Psoas muscle (tissue), 8 donors: Measurements from ENCODE around the gene RUVBL1. TPM values are rescaled to one million over a fixed set of nuclear protein-coding genes. Genes with fewer than 3 reads are reported as not detected.

ENCODE experiments used
- ATAC-seq, 4 donors: fragments of 200-7000 bp; cut with Tn5 transposase; one replicate each; pipeline ENCODE4 v1.9.1; 2020; ENCODE audit warnings: moderate library complexity in 3 of 4, mild to moderate bottlenecking in 2 of 4
- DNase-seq, 2 donors: peaks; one replicate each; pipeline ENCODE4 v3.0.0-alpha.2; 2020
- H3K27ac ChIP-seq: fragments of 200-600 bp; one replicate; pipeline ENCODE4 v1.8.0; 2022
- H3K27me3 ChIP-seq, 3 donors: fragments of 200-600 bp in 1 of 3; one replicate each; pipeline versions ENCODE4 v1.6.1 to v1.8.0; 2013 to 2022; ENCODE audit warnings: low read length in 2 of 3, mild to moderate bottlenecking in 2 of 3, moderate library complexity in 1 of 3; ENCODE audit not compliant: insufficient read depth in 3 of 3
- H3K36me3 ChIP-seq, 2 donors: fragments of 200-600 bp in 1 of 2; one replicate each; pipeline versions ENCODE4 v1.6.1 to v1.8.0; 2013 to 2022; ENCODE audit warnings: low read depth in 1 of 2, mild to moderate bottlenecking in 1 of 2, moderate library complexity in 1 of 2; ENCODE audit not compliant: insufficient read depth in 1 of 2
- H3K4me1 ChIP-seq: fragments of 200-600 bp; one replicate; pipeline ENCODE4 v1.8.0; 2022
- H3K4me3 ChIP-seq: fragments of 200-600 bp; one replicate; pipeline ENCODE4 v1.8.0; 2022; ENCODE audit warnings: mild to moderate bottlenecking
- H3K9me3 ChIP-seq: fragments of 200-600 bp; one replicate; pipeline ENCODE4 v1.8.0; 2022
- CTCF ChIP-seq: fragments of 200-600 bp; IDR thresholded peaks from one replicate; pipeline ENCODE4 v1.8.0; 2022; ENCODE audit warnings: antibody characterized with exemption
- WGBS, 3 donors: extraction: QIAGEN DNeasy Blood & Tissue Kit; methylation state at CpG; one replicate each; pipeline versions ENCODE4 v1.1.6 to v1.1.7; 2013; 5-methylcytosine and 5-hydroxymethylcytosine counted together
- intact Hi-C, 2 donors: fragments of 100-400 bp; cut with DNase I; formaldehyde crosslinking; loops; one replicate each; pipeline versions ENCODE4 v1.11.0 to v1.14.2; 2022
- polyA plus RNA-seq, 3 donors: library from polyadenylated mRNA; stranded (reverse); fragments of 200-250 nt; gene quantifications; one replicate each; pipeline ENCODE4 v1.2.3, GENCODE V29; 2013
- total RNA-seq, 4 donors: library from RNA; stranded (reverse); fragmentation: NEBNext Ultra II Directional in 2 of 4; extraction: Animal tissue kit (Norgen Biotek cat#: 25700) in 2 of 4; gene quantifications; one replicate each; pipeline versions ENCODE4 v1.2.1 to v1.2.4, GENCODE V29; 2021 to 2023
- donor health status: healthy with polysubstance abuse.
- donor health status: DM: no; HTN: no; CAD: no; lungs with moderate emphysema.
- donor health status: Bipolar disorder and iron deficiency.
- donor health status: healthy.
- donor health status: DM: yes; HTN: yes; CAD: no.
- donor health status: DM: no; HTN: no; CAD: no.
- donor health status: DM: no; HTN: no; CAD: no.
- donor health status: DM: yes; HTN: yes; CAD: no.

Gene RUVBL1
- total and polyA plus RNA-seq, 7 donors, result 12.9 to 53.9 (median 19.6) TPM

- Histone ChIP-seq H3K4me3 (no peak overlapping the region), H3K36me3 (no peaks in the 10 kb centered on the region), H3K9me3 (no peaks in the 10 kb centered on the region), H3K27me3 (no peaks in the 10 kb centered on the region), H3K27ac (no peak overlapping the region), H3K4me1 (no peaks in the 10 kb centered on the region)
- ATAC-seq (no peak), DNase-seq (no peak)
- intact Hi-C loops, result no loop called here
- TF ChIP-seq CTCF, result no peak
- WGBS, 3 donors, result 56 to 68% (median 61%) methylated on average over 5 of the region's 5 CpGs
Observed at GRCh38 chr3:128144512-128145187, 21.0 kb upstream of the RUVBL1 start.

- Histone ChIP-seq H3K9me3 (no peaks in the 10 kb centered on the region), H3K27me3 (peaks cover 0 to 2% (median 0%) of the 10 kb centered on the region in 3 donors), H3K4me3 (no peak overlapping the region), H3K4me1 (no peaks in the 10 kb centered on the region), H3K27ac (no peak overlapping the region), H3K36me3 (no peaks in the 10 kb centered on the region)
- intact Hi-C loops, result no loop called here
- no peak for ATAC-seq
- 60 to 85% (median 68%) methylated on average over 4 of the region's 4 CpGs for WGBS, 3 donors
- TF ChIP-seq CTCF, result no peak
- DNase-seq, result no peak
Observed at GRCh38 chr3:128143496-128143895, 19.9 kb upstream of the RUVBL1 start.

GRCh38 chr3:128133273-128133883 is 9.8 kb upstream of the RUVBL1 start:
- intact Hi-C loops, result loop anchor here in 1 of 2 donors (5.0 kb wide), 1 partner anchor 36 kb away; no protein-coding TSS in a partner anchor
- Histone ChIP-seq H3K9me3 (no peaks in the 10 kb centered on the region), H3K4me1 (no peaks in the 10 kb centered on the region), H3K36me3 (no peaks in the 10 kb centered on the region), H3K4me3 (no peak overlapping the region), H3K27me3 (peaks cover 2 to 12% (median 4%) of the 10 kb centered on the region in 3 donors), H3K27ac (no peak overlapping the region)
- WGBS, 3 donors, result 54 to 57% (median 56%) methylated on average over 3 of the region's 3 CpGs
- ATAC-seq, result peak in 3 of 4 donors; percentile 55 to 75 (median 57)
- DNase-seq, result no peak
- peak; percentile 52 for TF ChIP-seq CTCF

- intact Hi-C loops, result loop anchor here in 1 of 2 donors (5.0 kb wide), 1 partner anchor 35 kb away; no protein-coding TSS in a partner anchor
- DNase-seq, result no peak
- Histone ChIP-seq H3K9me3 (no peaks in the 10 kb centered on the region), H3K4me3 (no peak overlapping the region), H3K27ac (no peak overlapping the region), H3K27me3 (peaks cover 2 to 6% (median 4%) of the 10 kb centered on the region in 3 donors), H3K4me1 (no peaks in the 10 kb centered on the region), H3K36me3 (no peaks in the 10 kb centered on the region)
- no peak for ATAC-seq
- TF ChIP-seq CTCF, result no peak
- 79 to 88% (median 83%) methylated on average over 7 of the region's 7 CpGs for WGBS, 3 donors
Observed at GRCh38 chr3:128131897-128132646, 8.5 kb upstream of the RUVBL1 start.
